Measurements from ENCODE around the gene XCL2.

DNA sequence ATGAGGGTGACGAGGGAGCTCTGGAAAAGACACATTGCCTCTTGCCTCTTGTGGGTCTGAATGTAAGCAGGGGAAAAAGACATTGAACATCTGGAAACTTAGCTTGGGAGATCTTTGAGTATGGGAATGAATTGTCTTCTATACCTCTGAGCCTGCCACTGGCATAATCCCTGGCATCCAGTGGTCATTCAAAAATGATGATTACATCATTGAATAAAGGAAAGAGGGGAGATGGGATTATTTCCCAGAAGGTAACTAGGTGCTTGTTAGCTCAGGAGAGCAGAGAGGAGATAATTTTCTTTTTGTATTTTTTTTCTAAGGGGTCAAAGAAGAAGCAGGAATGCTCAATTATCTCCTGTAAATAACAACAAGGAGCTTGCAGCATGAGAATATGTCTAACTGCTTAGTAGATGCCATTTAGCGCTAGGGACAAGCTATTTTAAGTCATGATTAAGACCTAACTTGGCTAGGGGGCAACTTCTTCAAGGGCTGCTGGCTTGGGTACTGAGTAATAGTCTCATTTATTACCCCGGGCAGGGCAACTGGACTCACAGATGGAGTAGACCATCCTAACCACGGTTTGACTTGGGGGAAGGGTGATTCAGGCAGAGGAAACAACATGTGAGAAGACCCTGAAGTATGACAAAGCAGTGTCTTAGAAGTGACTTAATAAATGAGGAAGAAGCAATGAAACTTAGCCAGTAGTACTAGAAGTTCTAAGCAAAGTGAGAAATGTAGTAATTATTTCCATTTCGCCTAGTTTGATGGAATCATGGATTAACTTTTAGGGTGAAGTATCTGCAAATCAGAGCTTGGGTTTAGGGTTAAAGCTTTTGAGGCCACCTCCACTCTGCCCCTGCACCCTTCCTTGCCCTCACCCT is 11.0 kb upstream of the XCL2 start:
- TF ChIP-seq ZFP3 (CRISPR knock-in tag; IDR thresholded peaks at IDR 0.05) = no peak
- TF ChIP-seq ESRRG (CRISPR knock-in tag; IDR thresholded peaks at IDR 0.05) = no peak
- TF ChIP-seq ZNF70 (CRISPR knock-in tag; IDR thresholded peaks at IDR 0.05) = no peak
- no peak for TF ChIP-seq PATZ1 (CRISPR knock-in tag; IDR thresholded peaks at IDR 0.05; ENCODE audit: borderline replicate concordance)
- no peak for TF ChIP-seq ARNTL (CRISPR knock-in tag; IDR thresholded peaks at IDR 0.05; ENCODE audit: borderline replicate concordance, low read depth)
- TF ChIP-seq ZFP30 (CRISPR knock-in tag; IDR thresholded peaks at IDR 0.05) = no peak
- TF ChIP-seq CREB5 (CRISPR knock-in tag; IDR thresholded peaks at IDR 0.05; ENCODE audit: low read depth) = no peak
- no peak for TF ChIP-seq BACH2 (CRISPR knock-in tag; IDR thresholded peaks at IDR 0.05; ENCODE audit: borderline replicate concordance)

All from SK-N-SH treated with all-trans-retinoic acid at 6 μM for 48 hours (cell line).